Stimulated activated CD8-positive, alpha-beta memory T cell treated with anti-CD3 and anti-CD28 coated beads, Interleukin-2, amount 100 ng/mL, for 1 hour (primary cell): Measurements from ENCODE around the gene TMPRSS9.

Source experiments
- DNase-seq, 2 donors: peaks; one replicate each; pipeline ENCODE4 v3.0.0-alpha.2; 2020; ENCODE audit warnings: low read depth in 2 of 2

Gene TMPRSS9

DNA sequence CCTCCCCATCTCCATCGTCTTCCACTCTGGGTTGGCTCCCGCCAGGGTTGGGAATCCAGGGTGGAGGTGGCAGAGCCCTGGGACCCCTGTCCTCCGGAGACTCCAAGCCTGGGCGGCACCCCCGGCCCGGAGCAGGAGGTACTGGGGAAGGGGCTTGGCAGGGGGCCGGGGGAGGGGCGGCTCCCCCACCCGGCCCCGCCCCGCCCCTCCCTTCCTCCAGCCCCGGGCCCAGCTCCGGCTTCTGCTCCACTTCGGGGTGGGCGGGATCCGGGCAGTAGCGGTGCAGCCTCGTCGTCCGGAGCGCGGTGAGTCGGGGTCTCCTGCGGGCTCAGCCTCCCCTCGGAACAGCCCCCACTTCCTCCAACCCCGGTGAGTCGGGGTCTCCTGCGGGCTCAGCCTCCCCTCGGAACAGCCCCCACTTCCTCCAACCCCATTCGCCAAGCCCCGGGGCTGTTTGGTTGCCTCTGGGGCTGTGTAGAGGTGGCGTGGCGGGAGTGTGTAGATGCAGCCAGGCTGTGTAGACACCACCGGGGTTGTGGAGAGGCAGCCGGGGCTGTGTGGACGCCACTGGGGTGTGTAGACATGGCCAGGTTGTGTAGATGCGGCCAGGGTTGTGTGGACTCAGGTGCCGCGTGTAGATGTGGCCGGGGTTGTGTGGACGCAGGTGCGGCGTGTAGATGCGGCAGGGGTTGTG, at the start of gene TMPRSS9:
TMPRSS9 (plus strand) TSS at position 274 of the 694 bp plus-strand sequence. CDS start 29,521 bp downstream, outside the sequence.
- DNase-seq = no peak

DNA sequence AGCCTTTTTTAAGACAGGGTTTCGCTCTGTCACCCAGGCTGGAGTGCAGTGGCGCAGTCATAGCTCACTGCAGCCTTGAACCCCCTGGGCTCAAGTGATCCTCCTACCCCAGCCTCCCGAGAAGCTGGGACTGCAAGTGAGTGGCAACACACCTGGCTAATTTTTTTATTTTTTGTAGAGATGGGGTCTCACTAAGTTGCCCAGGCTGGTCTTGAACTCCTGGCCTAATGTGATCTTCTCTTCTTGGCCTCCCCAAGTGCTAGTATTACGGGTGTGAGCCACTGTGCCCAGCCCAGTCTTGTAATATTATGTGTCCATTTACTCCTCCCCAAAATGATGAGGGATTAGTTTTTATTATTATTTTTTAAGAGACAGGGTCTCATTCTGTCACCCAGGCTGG, 49.0 kb upstream of the TMPRSS9 start:
- no peak for DNase-seq

DNA sequence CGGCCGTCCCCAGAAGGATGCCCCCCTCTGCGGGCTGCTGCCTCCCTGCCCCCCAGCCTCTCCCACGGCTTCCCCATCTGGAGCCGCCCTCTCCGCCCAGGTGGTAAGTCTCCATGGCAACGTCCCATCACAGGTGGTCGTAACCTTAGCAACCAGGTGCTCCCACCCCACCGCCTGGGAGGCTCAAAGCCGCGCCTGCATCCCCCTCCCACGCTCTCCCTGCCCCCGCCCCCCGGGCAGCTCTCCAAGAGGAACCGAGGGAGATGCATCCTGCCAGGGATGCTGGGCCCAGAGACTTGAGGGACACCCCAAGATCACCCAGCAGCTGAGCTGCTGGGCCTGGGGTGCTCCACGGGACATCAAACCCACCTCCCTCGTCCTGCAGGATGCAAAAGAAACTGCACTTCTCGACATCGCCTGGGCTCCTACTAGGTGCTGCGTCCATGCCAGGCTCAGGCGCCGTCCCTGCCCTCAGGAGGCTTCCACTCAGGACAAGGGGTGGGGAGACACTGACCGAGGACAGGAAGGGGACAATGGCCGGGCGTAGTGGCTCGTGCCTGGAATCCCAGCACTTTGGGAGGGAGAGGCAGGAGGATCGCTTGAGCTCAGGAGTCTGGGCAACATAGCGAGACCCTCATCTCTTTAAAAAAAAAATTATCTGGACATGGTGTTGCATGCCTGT, 47.1 kb upstream of the TMPRSS9 start:
- DNase-seq = no peak

DNA sequence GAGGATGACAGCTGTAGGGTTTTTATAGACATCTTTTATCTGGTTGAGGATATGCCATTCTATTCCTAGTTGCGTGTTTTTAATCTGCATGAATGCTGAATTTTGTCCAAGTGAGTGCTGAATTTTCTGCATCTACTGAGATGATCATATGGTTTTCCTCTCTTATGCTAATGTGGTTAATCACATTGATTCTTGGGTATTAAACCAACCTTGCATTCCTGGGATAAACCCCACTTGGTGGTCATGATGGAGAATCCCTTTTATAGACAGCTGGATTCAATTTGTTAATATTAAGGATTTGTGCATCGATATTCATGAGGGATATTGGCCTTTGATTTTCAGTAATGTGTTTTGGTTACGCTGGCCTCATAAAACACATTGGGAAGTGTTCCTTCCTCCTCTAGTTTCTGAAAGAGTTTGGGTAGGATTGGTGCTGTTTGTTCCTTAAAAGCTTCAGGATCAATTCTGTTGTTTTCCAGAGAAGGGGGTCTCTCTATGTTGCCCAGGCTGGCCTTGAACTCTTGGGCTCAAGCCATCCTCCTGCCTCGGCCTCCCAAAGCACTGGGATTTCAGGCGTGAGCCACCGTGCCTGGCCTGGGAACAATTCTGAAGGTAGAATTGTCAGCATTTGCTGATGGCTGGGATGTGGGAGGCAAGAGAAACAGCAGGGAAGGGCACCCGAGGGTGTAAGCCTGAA, 44.8 kb upstream of the TMPRSS9 start:
- DNase-seq = no peak

DNA sequence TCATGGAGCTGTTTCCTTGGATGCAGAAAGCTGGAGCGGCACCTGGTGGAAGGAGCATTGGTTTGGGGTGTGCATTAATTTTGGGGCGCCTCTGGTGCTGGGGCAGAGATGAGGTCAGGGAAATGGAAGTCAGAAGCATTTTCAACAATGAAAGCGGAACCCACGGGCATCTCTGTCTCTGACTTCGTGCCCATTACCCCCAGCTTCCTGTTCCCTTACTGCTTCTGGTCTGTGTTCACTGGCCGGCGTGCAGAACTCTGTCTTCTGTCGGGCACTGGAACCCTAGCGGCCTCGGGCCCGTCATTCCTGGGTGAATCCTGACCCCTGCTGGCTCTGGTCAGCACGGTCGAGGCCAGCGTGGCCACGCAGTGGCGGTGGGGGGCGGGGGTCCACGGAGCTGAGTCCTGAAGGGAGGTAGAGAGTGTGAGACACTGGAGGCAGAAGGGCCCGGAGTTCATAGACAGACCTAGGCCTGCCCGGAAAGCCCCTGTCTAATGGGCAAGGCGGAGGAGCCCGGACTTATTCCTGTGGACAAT, 44.2 kb upstream of the TMPRSS9 start:
- no peak for DNase-seq

DNA sequence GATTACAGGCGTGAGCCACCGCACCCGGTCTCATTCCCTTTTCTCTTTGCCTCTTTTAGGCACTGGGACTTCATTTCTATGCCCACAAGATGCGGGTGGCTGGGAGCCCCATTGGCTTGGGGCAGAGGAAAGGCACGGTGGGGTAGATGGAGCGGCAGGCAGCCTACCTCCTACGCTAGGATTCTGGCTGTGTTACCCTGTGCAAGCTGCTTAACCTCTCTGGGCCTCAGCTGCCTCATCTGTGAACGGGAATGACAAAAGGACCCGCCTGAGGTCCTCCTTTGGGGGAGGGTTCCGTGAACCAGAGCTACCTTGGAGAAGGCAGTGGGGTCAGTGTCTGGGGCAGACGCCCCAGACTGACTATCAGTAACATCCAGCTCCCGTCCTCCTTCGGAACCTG, 42.8 kb upstream of the TMPRSS9 start:
- DNase-seq = no peak

DNA sequence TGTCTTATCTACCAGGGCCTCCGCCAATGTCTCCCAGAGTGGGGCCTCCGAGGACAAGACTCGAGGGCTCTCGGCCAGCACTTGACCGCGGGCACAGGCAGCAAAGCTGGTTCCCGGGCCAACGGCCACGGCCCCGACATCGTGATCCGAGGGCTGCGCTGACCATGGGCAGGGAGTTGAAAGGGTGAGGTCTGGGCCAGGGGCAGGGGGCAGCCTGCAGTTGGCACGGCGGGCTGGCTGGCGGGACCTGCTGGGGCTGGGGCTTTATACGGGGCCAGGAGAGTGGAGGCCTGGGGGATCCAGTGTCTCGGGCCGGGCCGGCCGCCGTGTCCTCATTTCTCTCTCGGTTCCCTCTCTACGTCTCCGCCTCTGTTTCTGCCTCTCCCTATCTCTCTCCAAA, 42.3 kb upstream of the TMPRSS9 start:
- DNase-seq = no peak

DNA sequence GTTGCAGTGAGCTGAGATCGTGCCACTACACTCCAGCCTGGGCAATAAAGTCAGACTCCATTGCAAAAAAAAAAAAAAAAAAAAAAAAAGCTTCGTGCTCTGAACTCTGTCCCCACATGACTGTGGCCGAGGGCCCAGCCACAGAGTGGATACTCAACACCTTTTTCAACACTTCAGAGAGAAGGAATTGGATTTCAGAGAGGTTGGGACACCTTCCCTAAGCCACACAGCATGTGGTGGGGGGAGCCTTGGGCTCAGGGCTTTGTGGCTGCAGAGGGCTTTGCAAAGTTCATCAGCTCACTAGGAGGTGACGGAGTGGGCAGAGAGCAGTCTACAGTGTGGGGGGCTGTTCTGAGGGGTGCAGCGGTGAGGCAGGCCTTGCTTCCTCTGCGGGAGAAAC, 41.1 kb upstream of the TMPRSS9 start:
- no peak for DNase-seq

DNA sequence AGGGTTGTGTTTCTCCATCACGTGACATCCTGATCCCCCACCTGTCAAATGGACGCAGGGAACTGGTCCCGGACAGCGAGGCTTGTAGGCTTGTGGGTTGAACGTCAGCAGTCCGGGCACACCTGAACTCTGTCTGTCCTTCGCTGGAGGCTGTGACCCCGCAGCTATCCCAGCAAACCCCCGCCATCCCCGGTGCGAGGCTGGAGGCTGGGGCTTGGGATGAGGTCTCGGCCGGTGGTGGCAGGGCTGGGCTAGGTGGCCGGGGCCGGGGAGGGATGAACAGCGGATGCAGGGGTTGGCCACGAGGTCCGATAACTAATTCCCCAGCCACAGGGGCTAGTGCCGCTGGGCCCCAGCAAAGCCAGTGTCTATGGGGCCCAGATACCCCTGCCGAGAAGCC, 40.5 kb upstream of the TMPRSS9 start:
- DNase-seq = no peak

DNA sequence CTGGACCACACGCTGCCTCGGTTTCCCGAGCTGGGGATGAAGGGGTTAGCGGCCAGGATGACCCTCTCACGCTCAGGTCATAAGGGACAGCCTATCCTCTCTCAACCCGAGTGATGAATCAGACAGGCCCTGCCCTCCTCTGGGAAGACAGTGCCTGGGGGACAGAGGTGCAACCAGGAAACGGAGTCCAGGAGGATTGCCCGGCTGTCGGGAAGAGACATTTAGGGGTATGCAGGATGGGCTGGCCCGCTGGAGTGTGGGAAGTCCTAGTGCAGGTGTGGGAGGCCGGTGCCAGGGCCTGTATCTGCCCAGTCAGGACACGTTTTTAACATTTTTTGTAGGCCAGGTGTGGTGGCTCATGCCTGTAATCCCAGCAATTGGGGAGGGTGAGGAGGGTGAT, 40.0 kb upstream of the TMPRSS9 start:
- no peak for DNase-seq

DNA sequence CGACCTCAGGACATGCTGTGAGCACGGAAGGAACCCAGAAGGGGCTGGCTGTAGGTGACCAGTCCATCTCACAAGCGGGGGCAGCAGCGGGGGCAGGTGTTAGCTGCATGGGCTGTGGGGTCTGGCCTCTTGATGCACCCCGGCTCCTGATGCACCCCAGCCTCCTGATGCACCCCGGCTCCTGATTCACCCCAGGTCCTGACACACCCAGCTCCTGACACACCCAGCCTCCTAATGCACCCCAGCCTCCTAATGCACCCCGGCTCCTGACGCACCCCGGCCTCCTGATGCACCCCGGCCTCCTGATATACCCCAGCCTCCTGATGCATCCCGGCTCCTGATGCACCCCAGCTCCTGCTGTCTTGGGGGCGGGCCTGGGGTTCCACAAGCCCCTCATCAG, 39.1 kb upstream of the TMPRSS9 start:
- no peak for DNase-seq

DNA sequence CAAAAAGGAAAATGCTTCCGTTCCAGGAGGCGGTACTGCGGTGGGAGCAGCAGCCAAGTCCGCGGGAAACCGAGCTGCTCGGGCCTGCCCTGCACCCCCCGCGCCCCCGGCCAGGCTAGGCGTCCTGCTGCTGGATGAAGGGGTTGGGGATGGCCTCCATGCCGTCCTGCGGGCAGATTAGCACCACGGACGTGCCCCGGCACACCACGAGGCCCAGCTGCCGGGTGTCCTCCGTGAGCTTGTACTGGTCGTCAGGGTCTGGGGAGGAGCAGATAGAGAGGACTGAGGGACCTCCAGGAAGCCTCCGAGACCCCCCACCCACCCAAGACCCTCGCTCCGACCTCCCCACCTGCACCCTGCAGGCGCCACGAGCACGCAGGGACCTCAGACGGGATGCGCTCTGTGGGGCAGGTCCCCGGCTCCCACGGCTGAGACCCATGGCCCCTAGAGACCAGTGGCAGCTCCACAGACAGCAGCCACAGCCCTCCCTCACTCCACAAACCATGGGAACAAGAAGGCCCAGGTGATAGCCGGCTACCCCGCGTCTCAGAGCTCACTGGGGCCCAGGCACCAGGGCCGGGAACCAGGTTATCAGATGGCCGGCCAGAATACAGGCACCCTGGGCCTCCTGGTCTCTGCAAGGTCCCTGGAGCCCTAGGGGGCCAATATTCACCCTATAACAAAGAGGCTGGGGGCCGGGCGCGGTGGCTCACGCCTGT, 38.3 kb upstream of the TMPRSS9 start:
- no peak for DNase-seq

DNA sequence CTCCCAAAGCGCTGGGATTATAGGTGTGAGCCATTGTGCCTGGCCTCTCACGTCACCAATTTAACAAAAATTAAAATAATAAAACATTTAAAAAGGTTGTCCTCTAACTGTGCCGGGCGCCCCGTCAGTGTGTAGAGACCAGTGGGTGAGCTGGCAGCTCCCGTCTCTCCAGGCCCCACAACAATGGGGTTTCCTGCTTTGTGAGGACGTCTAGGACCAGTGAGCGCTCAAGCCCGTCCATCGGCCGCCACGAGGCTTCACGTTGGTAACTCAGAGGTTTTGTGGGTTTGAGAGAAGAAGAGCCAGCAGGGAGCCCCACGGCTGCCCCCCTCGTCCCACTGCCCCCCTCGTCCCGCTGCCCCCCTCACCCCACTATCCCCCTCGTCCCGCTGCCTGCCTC, 36.4 kb upstream of the TMPRSS9 start:
- DNase-seq = no peak

DNA sequence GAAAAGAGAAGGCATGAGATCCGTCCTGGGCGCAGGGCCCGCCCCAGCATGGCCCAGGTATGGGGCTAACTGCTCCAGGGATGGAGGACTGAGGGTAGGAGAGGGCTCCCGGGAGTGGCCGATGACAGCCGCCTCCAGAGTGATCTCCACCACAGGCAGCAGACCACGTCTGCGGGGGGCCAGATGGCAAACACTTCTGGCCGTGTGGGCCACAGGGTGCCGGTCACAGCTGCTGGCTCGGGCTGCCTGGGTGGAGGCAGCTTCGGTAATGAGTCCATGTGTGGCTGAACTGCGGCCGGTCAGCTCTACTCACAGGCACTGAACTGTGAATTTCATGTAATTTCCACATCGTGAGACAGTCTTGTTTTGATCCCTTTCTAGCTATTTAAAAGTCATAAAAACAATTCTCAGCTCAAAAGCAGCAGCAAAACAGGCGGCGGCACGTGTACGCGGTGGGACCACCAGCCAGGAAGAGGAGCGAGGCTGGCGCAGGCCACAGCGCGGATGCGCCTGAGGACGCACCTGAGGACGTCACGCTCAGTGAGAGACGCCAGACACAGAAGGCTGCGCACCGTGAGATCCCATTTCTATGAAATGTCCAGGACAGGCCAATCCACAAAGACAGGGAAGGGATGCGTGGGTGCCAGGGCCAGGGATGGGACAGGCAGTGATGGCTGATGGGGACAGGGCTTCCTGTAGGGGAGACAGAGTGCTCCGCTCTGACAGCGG, 35.7 kb upstream of the TMPRSS9 start:
- DNase-seq = no peak

DNA sequence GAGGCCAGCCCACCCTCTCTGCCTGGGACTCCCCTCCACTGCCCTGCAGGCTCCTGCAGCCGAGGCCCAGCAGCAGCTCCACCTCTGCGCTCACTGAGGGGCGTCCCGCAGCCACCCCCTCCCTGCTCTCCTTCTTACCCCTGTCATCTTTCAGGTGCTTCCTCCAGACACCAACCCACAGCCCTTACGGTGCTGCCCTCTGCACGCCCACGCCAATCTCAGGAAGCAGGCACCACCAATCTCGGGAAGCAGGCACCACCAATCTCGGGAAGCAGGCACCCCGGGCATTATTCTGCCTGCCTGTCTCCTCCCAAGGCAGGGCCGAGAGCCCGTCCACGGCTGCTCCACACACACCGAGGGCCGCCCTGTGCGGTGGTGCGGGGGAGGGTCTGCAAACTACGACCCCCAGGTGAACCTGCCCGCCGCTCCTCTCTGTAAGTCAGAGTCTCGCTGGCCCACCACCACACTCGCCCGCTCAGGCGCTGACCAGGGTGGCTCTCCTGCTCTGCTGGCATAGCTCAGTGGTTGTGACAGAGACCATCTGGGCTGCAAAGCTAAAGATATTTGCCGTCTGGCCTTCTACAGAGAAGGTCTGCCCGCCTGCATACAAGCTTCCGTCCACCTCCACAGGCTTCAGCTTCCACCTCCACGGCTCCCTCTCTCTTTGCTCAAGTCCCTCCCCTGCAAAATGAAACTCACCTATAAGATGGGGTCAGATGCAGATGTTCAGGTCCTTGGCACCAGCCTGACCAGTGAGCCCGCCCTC, 34.6 kb upstream of the TMPRSS9 start:
- DNase-seq = no peak

DNA sequence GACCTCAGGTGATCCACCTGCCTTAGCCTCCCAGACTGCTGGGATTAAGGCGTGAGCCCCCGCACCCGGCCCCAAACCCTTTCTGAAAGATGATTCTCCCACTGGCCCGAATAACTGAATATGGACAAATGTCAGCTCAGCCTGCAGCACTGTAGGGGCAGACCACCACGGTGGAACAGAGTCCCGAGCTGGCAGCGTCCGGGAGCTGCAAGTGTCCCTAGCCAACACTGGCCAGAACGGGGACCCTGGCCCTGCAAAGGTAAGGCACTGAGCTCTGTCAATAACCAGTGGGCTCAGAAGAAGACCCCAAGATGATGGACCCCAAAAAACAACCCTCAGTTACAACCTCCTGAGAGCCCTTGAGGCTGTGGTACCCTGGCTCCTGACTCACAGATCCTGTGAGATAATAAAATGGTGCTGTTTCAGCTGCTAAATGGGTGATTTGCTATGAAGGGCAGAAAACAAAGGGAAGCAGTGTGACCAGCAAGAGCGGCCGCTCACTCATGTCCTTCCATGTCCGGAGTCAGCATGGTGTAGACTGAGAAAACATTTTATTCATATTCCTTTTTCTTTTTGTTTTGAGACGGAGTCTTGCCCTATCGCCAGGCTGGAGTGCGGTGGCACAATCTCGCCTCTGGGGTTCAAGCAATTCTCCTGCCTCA, 33.2 kb upstream of the TMPRSS9 start:
- DNase-seq = no peak

DNA sequence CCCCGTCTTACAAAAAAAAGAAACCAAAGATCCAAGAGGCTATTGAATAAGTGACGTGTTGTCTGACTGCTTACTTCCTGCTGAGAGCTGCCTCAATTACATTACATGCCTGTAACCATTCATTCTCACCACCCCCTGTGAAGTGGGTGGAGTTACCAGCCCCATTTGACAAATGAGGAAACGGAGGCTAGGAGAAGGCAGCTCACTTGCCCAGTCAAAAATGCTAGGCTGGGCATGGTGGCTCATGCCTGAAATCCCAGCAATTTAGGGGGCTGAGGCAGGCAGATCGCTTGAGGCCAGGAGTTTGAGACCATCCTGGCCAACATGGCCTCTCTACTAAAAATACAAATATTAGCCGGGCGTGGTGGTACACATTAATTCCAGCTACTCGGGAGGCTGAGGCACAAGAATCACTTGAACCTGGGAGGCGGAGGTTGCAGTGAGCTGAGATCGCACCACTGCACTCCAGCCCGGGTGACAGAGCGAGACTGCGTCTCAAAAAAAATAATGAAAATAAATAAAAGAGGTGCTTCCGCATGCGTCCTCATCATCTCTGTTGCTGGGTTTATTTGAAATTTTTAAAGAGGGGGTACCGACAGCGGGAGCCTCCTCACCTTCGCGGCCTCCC, 32.2 kb upstream of the TMPRSS9 start:
- DNase-seq = peak in 1 of 2 donors; percentile 16

DNA sequence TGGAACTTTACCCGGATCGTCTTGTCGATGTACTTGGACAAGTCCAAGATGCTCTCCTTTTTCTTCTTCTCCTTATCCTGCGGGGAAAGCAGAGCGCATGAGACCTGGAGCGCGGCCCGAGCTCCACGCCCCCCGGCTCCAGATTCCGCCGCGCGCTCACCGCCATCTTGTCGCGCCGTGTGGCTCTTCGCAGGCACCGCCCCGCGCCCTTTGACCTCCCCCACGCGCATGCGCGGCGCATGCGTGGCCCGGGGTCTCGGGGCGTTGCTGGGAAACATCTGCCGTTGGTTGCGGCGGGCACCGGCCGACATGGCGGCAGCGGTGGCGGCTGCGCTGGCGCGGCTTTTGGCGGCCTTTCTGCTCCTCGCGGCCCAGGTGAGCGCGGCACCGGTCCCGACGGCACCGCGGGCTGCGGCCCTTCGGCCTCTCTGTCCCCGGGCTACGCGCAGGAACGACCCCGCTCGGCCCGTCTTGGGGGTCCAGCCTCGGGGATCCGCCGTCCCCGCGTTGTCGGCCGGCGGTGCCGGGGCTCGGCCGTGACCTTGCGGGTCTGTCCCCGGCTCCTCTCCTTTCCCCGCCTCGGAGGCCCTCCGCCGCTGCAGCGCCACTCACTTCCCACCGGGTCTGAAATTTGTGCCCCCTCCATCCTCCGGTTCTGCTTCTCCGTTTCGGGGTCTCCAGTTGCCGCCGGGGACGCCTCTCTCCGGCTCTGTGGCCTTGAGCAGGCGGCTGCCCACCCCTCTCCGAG, 31.5 kb upstream of the TMPRSS9 start, which contains the start of the genes LSM7 and SPPL2B:
LSM7 (minus strand) TSS at position 186 of the 748 bp plus-strand sequence; CDS start at position 166, 20 bp downstream.
SPPL2B (plus strand) TSS at position 284 of the 748 bp plus-strand sequence; CDS start at position 310, 26 bp downstream.
- peak; percentile 87 for DNase-seq

DNA sequence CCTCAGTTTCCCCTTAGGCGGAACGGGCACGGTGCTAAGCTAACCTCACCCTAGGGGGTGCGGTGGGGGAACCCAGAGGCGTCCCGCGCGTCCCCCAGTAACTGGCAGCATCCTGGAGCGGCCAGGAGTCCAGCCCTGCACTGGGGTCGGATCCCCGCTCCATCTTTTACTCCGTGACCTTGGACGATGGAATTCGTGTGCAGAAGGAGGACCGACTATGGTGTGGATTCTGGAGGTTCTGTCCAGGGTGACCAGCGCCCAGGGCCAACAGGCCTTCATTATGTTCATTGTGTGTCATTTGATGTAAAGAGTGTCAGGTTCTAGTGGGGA, 31.0 kb upstream of the TMPRSS9 start:
- DNase-seq = no peak
